Frontal cortex (tissue), 4 donors: ENCODE data around the gene TSPY1. TPM values are rescaled to one million over a fixed set of nuclear protein-coding genes. Genes with fewer than 3 reads are reported as not detected.
"Not testable (repeated sequence)": the region's sequence is repeated elsewhere in the genome, so short reads cannot be mapped to it uniquely, and the experiment has no call there.

ENCODE experiments used
- DNase-seq, 2 donors: peaks; one replicate each; pipeline ENCODE4 v3.0.0; 2012; ENCODE audit warnings: low spot score in 2 of 2
- FAIRE-seq: peaks from 2 replicates; lab custom pipeline; 2012; peaks lifted over from hg19 to GRCh38; lab: Jason Lieb, UNC
- total RNA-seq: library from RNA; depleted of rRNA; stranded (reverse); fragments of >200 nt; gene quantifications from one replicate; pipeline ENCODE4 v1.2.3, GENCODE V29; 2014
- donor health status: control.
- donor health status: control.
- donor health status: control.

The TSPY1 gene, protein sequence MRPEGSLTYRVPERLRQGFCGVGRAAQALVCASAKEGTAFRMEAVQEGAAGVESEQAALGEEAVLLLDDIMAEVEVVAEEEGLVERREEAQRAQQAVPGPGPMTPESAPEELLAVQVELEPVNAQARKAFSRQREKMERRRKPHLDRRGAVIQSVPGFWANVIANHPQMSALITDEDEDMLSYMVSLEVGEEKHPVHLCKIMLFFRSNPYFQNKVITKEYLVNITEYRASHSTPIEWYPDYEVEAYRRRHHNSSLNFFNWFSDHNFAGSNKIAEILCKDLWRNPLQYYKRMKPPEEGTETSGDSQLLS
- total RNA-seq, result not detected

DNA sequence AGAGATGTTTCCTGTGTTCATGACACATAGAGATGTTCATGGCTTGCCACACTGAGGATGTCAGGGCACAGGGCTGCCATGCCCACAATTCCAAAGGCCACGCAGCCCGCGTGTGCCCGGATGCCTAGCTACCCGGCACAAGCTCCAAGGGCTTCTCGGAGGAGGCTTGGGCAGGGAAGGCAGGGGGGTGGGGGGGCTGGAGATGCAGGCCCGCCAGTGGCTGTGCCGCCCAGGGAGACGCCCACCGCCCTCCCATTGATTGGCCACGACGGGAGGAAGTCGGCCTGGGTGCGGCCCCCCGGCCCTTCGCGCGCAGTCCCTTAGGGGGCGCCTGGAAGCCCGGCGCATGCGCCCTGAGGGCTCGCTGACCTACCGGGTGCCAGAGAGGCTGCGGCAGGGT is at the start of gene TSPY1:
Gene TSPY1 (plus strand): TSS at position 301 of the 400 bp plus-strand sequence. CDS start 46 bp downstream, at position 347.
- not testable (repeated sequence) for DNase-seq, FAIRE-seq

DNA sequence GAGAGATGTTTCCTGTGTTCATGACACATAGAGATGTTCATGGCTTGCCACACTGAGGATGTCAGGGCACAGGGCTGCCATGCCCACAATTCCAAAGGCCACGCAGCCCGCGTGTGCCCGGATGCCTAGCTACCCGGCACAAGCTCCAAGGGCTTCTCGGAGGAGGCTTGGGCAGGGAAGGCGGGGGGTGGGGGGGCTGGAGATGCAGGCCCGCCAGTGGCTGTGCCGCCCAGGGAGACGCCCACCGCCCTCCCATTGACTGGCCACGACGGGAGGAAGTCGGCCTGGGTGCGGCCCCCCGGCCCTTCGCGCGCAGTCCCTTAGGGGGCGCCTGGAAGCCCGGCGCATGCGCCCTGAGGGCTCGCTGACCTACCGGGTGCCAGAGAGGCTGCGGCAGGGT is 20.2 kb downstream of the TSPY1 start, which contains the start of gene TSPY9:
Gene TSPY9 (plus strand): TSS at position 301 of the 400 bp plus-strand sequence. CDS start 46 bp downstream, at position 347.
- not testable (repeated sequence) for DNase-seq, FAIRE-seq

DNA sequence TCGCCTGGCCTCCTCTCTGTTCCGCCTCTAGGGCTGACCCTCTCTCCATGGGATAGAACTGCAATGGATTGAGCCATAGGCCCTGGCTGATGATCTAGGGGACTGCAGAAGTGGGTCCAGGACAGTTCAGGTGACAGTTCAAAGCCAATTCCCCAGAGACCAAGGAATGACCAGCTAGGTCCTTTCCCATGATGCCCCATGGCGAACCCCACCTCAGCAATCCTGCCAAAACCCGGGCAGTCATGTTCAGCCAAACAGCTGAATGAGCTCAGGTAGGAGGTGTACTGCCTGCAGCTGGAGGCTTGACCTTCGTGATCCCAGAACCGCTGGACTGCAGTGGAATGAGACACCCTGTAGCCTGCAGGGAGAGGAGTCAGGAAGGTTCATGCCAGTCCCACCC is 37.6 kb downstream of the TSPY1 start:
- FAIRE-seq, DNase-seq: not testable (repeated sequence)

DNA sequence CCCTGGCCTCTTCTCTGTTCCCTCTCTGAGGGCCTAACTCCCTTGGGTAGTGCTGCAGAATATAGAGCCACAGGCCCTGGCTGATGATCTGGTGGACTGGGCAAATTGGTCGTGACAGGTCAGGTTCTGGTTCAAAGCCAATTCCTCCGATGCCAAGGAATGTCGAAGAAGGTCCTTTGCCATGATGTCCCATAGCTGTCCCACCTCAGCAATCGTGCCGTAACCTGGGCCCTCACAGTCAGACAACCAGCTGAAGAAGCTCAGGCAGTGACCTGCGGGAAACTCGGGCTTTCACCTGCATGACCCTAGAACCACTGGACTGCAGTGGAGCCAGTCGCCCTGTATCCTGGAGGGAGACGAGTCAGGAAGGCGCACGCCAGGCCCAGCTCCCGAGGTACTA is 49.5 kb downstream of the TSPY1 start:
- DNase-seq, FAIRE-seq: not testable (repeated sequence)

Other genes with a start within 250 kb of the TSPY1 start
- not detected for gene TSPY4, start 129.5 kb upstream of the TSPY1 start, total RNA-seq
- gene TSPY8, start 109.2 kb upstream of the TSPY1 start, total RNA-seq, result not detected
- gene TSPY3, start 68.5 kb upstream of the TSPY1 start, total RNA-seq, result not detected
- gene TSPY9, start 20.3 kb downstream of the TSPY1 start, total RNA-seq, result not detected
- not detected for gene TSPY10, start 60.9 kb downstream of the TSPY1 start, total RNA-seq